Measurements from ENCODE around the gene EIF4A2.

DNA sequence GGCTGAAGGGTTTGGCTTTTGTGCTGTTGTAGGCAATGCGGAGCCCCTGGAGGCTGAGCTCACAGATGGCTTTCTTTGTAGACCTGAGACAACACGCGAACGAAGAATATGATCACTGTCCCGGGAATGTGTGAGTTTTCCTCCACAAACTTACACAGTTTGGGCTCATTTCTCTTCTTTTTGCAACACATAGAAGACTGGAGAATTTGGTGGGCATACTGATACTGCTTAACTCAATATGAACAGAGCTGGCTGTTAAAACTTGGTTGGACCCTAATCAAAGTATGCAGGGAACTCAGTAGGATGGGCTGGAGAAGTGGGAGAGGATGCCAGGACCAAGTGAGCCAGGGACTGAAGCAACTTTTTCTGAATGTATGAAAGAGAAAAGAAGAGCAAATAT lies 35.1 kb downstream of the EIF4A2 start:
- TF ChIP-seq, protein P1, sequence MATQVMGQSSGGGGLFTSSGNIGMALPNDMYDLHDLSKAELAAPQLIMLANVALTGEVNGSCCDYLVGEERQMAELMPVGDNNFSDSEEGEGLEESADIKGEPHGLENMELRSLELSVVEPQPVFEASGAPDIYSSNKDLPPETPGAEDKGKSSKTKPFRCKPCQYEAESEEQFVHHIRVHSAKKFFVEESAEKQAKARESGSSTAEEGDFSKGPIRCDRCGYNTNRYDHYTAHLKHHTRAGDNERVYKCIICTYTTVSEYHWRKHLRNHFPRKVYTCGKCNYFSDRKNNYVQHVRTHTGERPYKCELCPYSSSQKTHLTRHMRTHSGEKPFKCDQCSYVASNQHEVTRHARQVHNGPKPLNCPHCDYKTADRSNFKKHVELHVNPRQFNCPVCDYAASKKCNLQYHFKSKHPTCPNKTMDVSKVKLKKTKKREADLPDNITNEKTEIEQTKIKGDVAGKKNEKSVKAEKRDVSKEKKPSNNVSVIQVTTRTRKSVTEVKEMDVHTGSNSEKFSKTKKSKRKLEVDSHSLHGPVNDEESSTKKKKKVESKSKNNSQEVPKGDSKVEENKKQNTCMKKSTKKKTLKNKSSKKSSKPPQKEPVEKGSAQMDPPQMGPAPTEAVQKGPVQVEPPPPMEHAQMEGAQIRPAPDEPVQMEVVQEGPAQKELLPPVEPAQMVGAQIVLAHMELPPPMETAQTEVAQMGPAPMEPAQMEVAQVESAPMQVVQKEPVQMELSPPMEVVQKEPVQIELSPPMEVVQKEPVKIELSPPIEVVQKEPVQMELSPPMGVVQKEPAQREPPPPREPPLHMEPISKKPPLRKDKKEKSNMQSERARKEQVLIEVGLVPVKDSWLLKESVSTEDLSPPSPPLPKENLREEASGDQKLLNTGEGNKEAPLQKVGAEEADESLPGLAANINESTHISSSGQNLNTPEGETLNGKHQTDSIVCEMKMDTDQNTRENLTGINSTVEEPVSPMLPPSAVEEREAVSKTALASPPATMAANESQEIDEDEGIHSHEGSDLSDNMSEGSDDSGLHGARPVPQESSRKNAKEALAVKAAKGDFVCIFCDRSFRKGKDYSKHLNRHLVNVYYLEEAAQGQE (IDR thresholded peaks at IDR 0.05; ENCODE audit: low read depth), result no peak
- TF ChIP-seq CEBPB (IDR thresholded peaks at IDR 0.05) (no peak), TAF1 (IDR thresholded peaks at IDR 0.05; ENCODE audit: low read depth) (no peak), YY1 (IDR thresholded peaks at IDR 0.05; ENCODE audit: low read depth) (no peak), EP300 (IDR thresholded peaks at IDR 0.05; ENCODE audit: borderline replicate concordance) (no peak), TEAD4 (IDR thresholded peaks at IDR 0.05) (no peak), FOXM1 (IDR thresholded peaks at IDR 0.05; ENCODE audit: borderline replicate concordance, low read depth) (no peak)
- TF ChIP-seq, protein P2, sequence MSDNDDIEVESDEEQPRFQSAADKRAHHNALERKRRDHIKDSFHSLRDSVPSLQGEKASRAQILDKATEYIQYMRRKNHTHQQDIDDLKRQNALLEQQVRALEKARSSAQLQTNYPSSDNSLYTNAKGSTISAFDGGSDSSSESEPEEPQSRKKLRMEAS (IDR thresholded peaks at IDR 0.05), result no peak

Data from Ishikawa (cell line).